ENCODE measurements around the gene BCAR3. TPM values are rescaled to one million over a fixed set of nuclear protein-coding genes. Genes with fewer than 3 reads are reported as not detected.

BCAR3 gene
- total and polyA plus RNA-seq, 2 donors from 2014 or later = 25.4 to 28.4 TPM

DNA sequence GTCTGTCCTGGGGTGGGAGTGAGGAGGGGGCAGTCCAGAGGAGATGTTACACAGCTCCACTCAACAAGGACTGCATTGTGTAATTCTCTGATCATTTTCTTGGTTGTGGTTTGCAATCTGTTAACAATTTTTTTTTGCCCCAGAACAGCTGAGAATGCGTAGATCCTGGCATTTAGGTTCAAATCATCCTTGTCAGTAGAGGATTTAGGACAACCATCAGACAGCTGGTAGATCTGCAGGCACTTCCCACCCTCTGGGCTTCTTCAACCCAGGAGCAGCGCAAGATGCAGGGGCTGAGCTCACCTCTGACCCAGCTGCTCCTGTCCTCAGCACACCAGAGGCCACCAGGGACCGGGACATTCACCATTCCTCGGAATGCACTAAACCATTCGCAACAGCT, 13.5 kb downstream of the BCAR3 start:
- FAIRE-seq = no peak
- intact Hi-C loops (cut with DNase I) = no loop called here
- H3K27ac ChIP-seq (ENCODE audit: low read depth in 2 of 2, low read length in 2 of 2) = no peak overlapping the region

DNA sequence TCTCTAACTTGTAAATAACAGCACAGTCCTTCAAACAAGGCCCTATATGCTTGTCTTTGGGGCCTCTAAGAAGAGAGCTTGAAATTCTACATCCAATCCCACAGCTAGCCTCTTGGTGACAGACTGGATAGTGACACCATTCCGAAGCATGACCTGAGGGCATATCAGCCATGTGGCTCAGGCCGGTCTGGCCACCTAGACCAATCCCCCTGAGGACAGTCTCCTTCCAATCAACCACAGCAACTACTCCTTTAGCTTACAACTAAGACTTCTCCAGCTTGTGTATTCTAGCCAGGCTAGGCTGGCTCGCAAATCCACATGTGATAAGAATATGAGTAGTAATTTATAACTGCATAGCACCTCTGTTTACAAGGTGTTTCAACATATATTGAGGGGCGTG, 14.0 kb downstream of the BCAR3 start:
- TF ChIP-seq, protein P1, sequence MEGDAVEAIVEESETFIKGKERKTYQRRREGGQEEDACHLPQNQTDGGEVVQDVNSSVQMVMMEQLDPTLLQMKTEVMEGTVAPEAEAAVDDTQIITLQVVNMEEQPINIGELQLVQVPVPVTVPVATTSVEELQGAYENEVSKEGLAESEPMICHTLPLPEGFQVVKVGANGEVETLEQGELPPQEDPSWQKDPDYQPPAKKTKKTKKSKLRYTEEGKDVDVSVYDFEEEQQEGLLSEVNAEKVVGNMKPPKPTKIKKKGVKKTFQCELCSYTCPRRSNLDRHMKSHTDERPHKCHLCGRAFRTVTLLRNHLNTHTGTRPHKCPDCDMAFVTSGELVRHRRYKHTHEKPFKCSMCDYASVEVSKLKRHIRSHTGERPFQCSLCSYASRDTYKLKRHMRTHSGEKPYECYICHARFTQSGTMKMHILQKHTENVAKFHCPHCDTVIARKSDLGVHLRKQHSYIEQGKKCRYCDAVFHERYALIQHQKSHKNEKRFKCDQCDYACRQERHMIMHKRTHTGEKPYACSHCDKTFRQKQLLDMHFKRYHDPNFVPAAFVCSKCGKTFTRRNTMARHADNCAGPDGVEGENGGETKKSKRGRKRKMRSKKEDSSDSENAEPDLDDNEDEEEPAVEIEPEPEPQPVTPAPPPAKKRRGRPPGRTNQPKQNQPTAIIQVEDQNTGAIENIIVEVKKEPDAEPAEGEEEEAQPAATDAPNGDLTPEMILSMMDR (IDR thresholded peaks at IDR 0.05; ENCODE audit: borderline replicate concordance, extremely low read depth, insufficient read depth) = no peak
- Histone ChIP-seq H3K36me3 (ENCODE audit: control insufficient read depth in 2 of 3, insufficient read depth in 3 of 3, low read length in 3 of 3) (no peaks in the 10 kb centered on the region), H3K4me3 (ENCODE audit: low read length in 3 of 3) (no peak overlapping the region), H3K27me3 (ENCODE audit: control insufficient read depth, insufficient read depth, low read length) (no peaks in the 10 kb centered on the region), H3K9ac (ENCODE audit: low read length in 3 of 3) (no peak overlapping the region), H3K27ac (ENCODE audit: low read depth in 2 of 2, low read length in 2 of 2) (no peak overlapping the region), H3K4me1 (ENCODE audit: control insufficient read depth in 2 of 3, insufficient read depth in 2 of 3, low read depth in 1 of 3, low read length in 3 of 3) (peaks cover 0 to 38% (median 22%) of the 10 kb centered on the region in 3 donors), H3K9me3 (ENCODE audit: control insufficient read depth in 2 of 3, insufficient read depth in 1 of 3, low read length in 3 of 3) (no peaks in the 10 kb centered on the region)
- intact Hi-C loops (cut with DNase I) = no loop called here
- no peak for FAIRE-seq
- no peak for DNase-seq

More for the DNA sequence above, 13.5 kb downstream of the BCAR3 start:
- no peaks in the 10 kb centered on the region for H3K9me3 ChIP-seq (ENCODE audit: control insufficient read depth in 2 of 3, insufficient read depth in 1 of 3, low read length in 3 of 3)
- H3K9ac ChIP-seq (ENCODE audit: low read length in 3 of 3) = no peak overlapping the region
- H3K4me1 ChIP-seq (ENCODE audit: control insufficient read depth in 2 of 3, insufficient read depth in 2 of 3, low read depth in 1 of 3, low read length in 3 of 3) = peaks cover 0 to 37% (median 27%) of the 10 kb centered on the region in 3 donors
- no peak overlapping the region for H3K4me3 ChIP-seq (ENCODE audit: low read length in 3 of 3)
- H3K27me3 ChIP-seq (ENCODE audit: control insufficient read depth, insufficient read depth, low read length) = no peaks in the 10 kb centered on the region
- TF ChIP-seq, protein P1 (IDR thresholded peaks at IDR 0.05; ENCODE audit: borderline replicate concordance, extremely low read depth, insufficient read depth) = no peak
- no peak for DNase-seq
- no peaks in the 10 kb centered on the region for H3K36me3 ChIP-seq (ENCODE audit: control insufficient read depth in 2 of 3, insufficient read depth in 3 of 3, low read length in 3 of 3)

DNA sequence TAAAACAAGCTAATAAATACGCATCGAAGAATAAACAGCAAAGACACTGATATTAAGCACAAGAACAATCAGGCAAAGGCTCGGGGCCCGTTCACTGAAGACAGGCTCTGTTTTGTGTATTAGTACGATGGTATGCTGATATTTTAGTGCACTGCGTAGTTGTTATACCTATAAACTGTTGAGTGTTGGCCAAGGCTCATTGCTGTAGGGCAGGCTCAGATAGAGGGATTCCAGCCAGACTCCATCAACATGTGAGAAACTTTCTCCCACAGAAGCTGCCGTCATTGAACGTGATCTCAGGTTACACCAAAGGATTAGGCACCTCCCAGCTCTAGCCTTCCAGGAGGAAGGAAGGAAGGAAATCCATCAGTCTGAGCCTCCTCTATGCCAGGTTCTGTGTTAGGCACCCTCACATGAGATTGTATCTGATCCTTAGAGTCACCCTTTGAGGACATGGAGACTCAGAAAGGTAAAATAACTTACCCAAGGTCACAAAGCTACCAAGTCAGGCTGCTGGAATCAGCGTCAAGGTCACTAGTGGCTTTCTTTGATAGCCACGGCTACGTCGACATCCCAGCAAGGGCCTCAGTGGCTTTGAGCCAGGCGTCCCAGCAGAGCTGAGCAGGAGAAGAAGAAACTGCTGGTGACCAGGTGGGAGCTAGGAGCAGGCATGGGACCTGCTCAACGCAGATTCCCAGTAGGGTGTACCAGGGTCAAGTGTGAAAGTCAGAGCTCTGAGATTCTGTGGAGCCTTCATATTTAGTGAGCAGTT, 14.8 kb downstream of the BCAR3 start:
- DNase-seq = no peak
- no peak overlapping the region for H3K9ac ChIP-seq (ENCODE audit: low read length in 3 of 3)
- H3K9me3 ChIP-seq (ENCODE audit: control insufficient read depth in 2 of 3, insufficient read depth in 1 of 3, low read length in 3 of 3) = no peaks in the 10 kb centered on the region
- intact Hi-C loops (cut with DNase I) = no loop called here
- H3K27me3 ChIP-seq (ENCODE audit: control insufficient read depth, insufficient read depth, low read length) = no peaks in the 10 kb centered on the region
- no peak overlapping the region for H3K4me3 ChIP-seq (ENCODE audit: low read length in 3 of 3)
- peaks cover 0 to 32% (median 15%) of the 10 kb centered on the region in 3 donors for H3K4me1 ChIP-seq (ENCODE audit: control insufficient read depth in 2 of 3, insufficient read depth in 2 of 3, low read depth in 1 of 3, low read length in 3 of 3)
- FAIRE-seq = no peak
- TF ChIP-seq, protein P1 (IDR thresholded peaks at IDR 0.05; ENCODE audit: borderline replicate concordance, extremely low read depth, insufficient read depth) = no peak
- H3K27ac ChIP-seq (ENCODE audit: low read depth in 2 of 2, low read length in 2 of 2) = peak overlapping the region in 1 of 2 donors; percentile 84
- H3K36me3 ChIP-seq (ENCODE audit: control insufficient read depth in 2 of 3, insufficient read depth in 3 of 3, low read length in 3 of 3) = no peaks in the 10 kb centered on the region

Measured in kidney (tissue), 14 donors.